HPDE6-E6E7 (cell line): ENCODE data around the gene ELOF1.
A peak's percentile ranks its signal among the peaks of the same experiment; 100 is the strongest.
"Not testable (repeated sequence)": the region's sequence is repeated elsewhere in the genome, so short reads cannot be mapped to it uniquely, and the experiment has no call there.

Source experiments
- DNase-seq: peaks from one replicate; pipeline ENCODE4 v3.0.0; 2011; ENCODE audit warnings: missing footprints; ENCODE audit errors: extremely low spot score

Gene ELOF1

GRCh38 chr19:11570039-11570462, 11.0 kb upstream of the ELOF1 start:
- no peak for DNase-seq

- no peak for DNase-seq
Measured at GRCh38 chr19:11566164-11566563, 7.1 kb upstream of the ELOF1 start.

GRCh38 chr19:11565649-11565980, 6.6 kb upstream of the ELOF1 start:
- DNase-seq: not testable (repeated sequence)

- not testable (repeated sequence) for DNase-seq
Measured at GRCh38 chr19:11564082-11564807, 5.2 kb upstream of the ELOF1 start.

- DNase-seq: no peak
Measured at GRCh38 chr19:11563532-11563931, 4.5 kb upstream of the ELOF1 start.

- peak; percentile 48 for DNase-seq
Measured at GRCh38 chr19:11560404-11561051, 1.5 kb upstream of the ELOF1 start.

GRCh38 chr19:11556634-11557420, 2.2 kb downstream of the ELOF1 start:
- no peak for DNase-seq

GRCh38 chr19:11555246-11555645, 3.8 kb downstream of the ELOF1 start:
- DNase-seq: no peak

- DNase-seq: no peak
Measured at GRCh38 chr19:11554160-11554559, 4.9 kb downstream of the ELOF1 start.

- DNase-seq: no peak
Measured at GRCh38 chr19:11552666-11553372, 6.2 kb downstream of the ELOF1 start.

- DNase-seq: no peak
Measured at GRCh38 chr19:11551603-11552235, 7.3 kb downstream of the ELOF1 start.

GRCh38 chr19:11550265-11550664, 8.8 kb downstream of the ELOF1 start:
- no peak for DNase-seq

- no peak for DNase-seq
Measured at GRCh38 chr19:11549386-11549953, 9.6 kb downstream of the ELOF1 start.

- DNase-seq: no peak
Measured at GRCh38 chr19:11547929-11548700, 10.9 kb downstream of the ELOF1 start.

GRCh38 chr19:11541238-11541637, 17.8 kb downstream of the ELOF1 start:
- no peak for DNase-seq

GRCh38 chr19:11540645-11541044, 18.4 kb downstream of the ELOF1 start:
- no peak for DNase-seq

- DNase-seq: no peak
Measured at GRCh38 chr19:11539495-11540365, 19.3 kb downstream of the ELOF1 start.

GRCh38 chr19:11538232-11539036, 20.6 kb downstream of the ELOF1 start, which contains the start of gene CNN1:
TSS of gene CNN1 (plus strand) at chr19:11538851. CDS start at chr19:11538928, 77 bp downstream.
- no peak for DNase-seq
